Stimulated activated CD8-positive, alpha-beta memory T cell treated with anti-CD3 and anti-CD28 coated beads, Interleukin-7, amount 100 ng/mL, for 24 hours (primary cell): Measurements from ENCODE around the gene EIF3J.
"Not testable (repeated sequence)": the region's sequence is repeated elsewhere in the genome, so short reads cannot be mapped to it uniquely, and the experiment has no call there.

Experiments
- DNase-seq: peaks from one replicate; pipeline ENCODE4 v3.0.0-alpha.2; 2020; ENCODE audit warnings: low read depth

The EIF3J gene

GRCh38 chr15:44536962-44537734, at the start of gene EIF3J:
Gene EIF3J, plus strand, starts transcription at chr15:44537147. Its CDS starts 48 bp downstream, at chr15:44537195.
- DNase-seq, result peak; percentile 82

- DNase-seq, result no peak
These were observed 47.5 kb upstream of the EIF3J start for GRCh38 chr15:44489464-44489863.

- no peak for DNase-seq
These were observed 46.3 kb upstream of the EIF3J start for GRCh38 chr15:44490622-44491021.

GRCh38 chr15:44492040-44492439, 44.9 kb upstream of the EIF3J start:
- no peak for DNase-seq

- DNase-seq, result no peak
These were observed 44.3 kb upstream of the EIF3J start for GRCh38 chr15:44492672-44493071.

GRCh38 chr15:44495562-44495961, 41.4 kb upstream of the EIF3J start:
- no peak for DNase-seq

GRCh38 chr15:44500555-44500954, 36.4 kb upstream of the EIF3J start:
- DNase-seq, result no peak

GRCh38 chr15:44501768-44502366, 35.1 kb upstream of the EIF3J start:
- DNase-seq, result no peak

- no peak for DNase-seq
These were observed 20.5 kb upstream of the EIF3J start for GRCh38 chr15:44516436-44516835.

- no peak for DNase-seq
These were observed 17.4 kb upstream of the EIF3J start for GRCh38 chr15:44519537-44519936.

GRCh38 chr15:44525018-44525417, 11.9 kb upstream of the EIF3J start:
- DNase-seq, result no peak

GRCh38 chr15:44527241-44527640, 9.7 kb upstream of the EIF3J start:
- no peak for DNase-seq

- DNase-seq, result no peak
These were observed 6.9 kb upstream of the EIF3J start for GRCh38 chr15:44529864-44530604.

GRCh38 chr15:44530653-44531052, 6.3 kb upstream of the EIF3J start:
- no peak for DNase-seq

- not testable (repeated sequence) for DNase-seq
These were observed 4.7 kb upstream of the EIF3J start for GRCh38 chr15:44532275-44532674.

- DNase-seq, result no peak
These were observed 4.3 kb upstream of the EIF3J start for GRCh38 chr15:44532689-44533088.

GRCh38 chr15:44535092-44535491, 1.9 kb upstream of the EIF3J start:
- DNase-seq, result no peak

GRCh38 chr15:44535523-44536301, 1.2 kb upstream of the EIF3J start:
- DNase-seq, result peak; percentile 7

GRCh38 chr15:44536302-44536961, 515 bp upstream of the EIF3J start:
- DNase-seq, result peak; percentile 46

GRCh38 chr15:44537735-44538240, 841 bp downstream of the EIF3J start:
- DNase-seq, result no peak

GRCh38 chr15:44541282-44541958, 4.5 kb downstream of the EIF3J start:
- DNase-seq, result no peak
